Endodermal cell (in vitro differentiated cells): Measurements from ENCODE around the gene GGTLC1. TPM values are rescaled to one million over a fixed set of nuclear protein-coding genes. Genes with fewer than 3 reads are reported as not detected.

Experiments used
- DNase-seq: peaks from one replicate; pipeline ENCODE4 v3.0.0-alpha.2; 2017
- H3K27ac ChIP-seq: 2 replicates; pipeline ENCODE4 v1.5.1; 2013; ENCODE audit warnings: mild to moderate bottlenecking, low read depth, low read length, moderate library complexity
- H3K27me3 ChIP-seq: 2 replicates; pipeline ENCODE4 v1.6.1; 2013; ENCODE audit warnings: mild to moderate bottlenecking, low read length, moderate library complexity; ENCODE audit not compliant: insufficient read depth, control insufficient read depth, poor library complexity, severe bottlenecking
- H3K36me3 ChIP-seq: 2 replicates; pipeline ENCODE4 v1.7.0; 2013; ENCODE audit warnings: mild to moderate bottlenecking, low read length, moderate library complexity; ENCODE audit not compliant: control insufficient read depth, insufficient read depth
- H3K4me1 ChIP-seq: one replicate; pipeline ENCODE4 v1.7.0; 2013; ENCODE audit warnings: low read length; ENCODE audit not compliant: control insufficient read depth, insufficient read depth
- H3K4me3 ChIP-seq: 2 replicates; pipeline ENCODE4 v1.5.1; 2013; ENCODE audit warnings: mild to moderate bottlenecking, low read length, moderate library complexity
- H3K9ac ChIP-seq: 2 replicates; pipeline ENCODE4 v1.6.1; 2013; ENCODE audit warnings: mild to moderate bottlenecking, low read length, moderate library complexity; ENCODE audit not compliant: poor library complexity, severe bottlenecking; ENCODE audit errors: extremely low read depth
- H3K9me3 ChIP-seq: 2 replicates; pipeline ENCODE4 v1.6.1; 2013; ENCODE audit warnings: mild to moderate bottlenecking, low read length, moderate library complexity; ENCODE audit not compliant: control insufficient read depth
- H3K27ac Mint-ChIP-seq: 2 replicates; pipeline ENCODE4 v1.8.0; 2020; ENCODE audit warnings: mixed read lengths
- H3K27me3 Mint-ChIP-seq: 2 replicates; pipeline ENCODE4 v1.8.0; 2021; ENCODE audit warnings: mild to moderate bottlenecking, mixed read lengths; ENCODE audit not compliant: insufficient read depth
- H3K36me3 Mint-ChIP-seq: 2 replicates; pipeline ENCODE4 v1.8.0; 2020; ENCODE audit warnings: low read depth, mixed read lengths
- H3K4me1 Mint-ChIP-seq: 2 replicates; pipeline ENCODE4 v1.8.0; 2020; ENCODE audit warnings: mixed read lengths
- H3K4me3 Mint-ChIP-seq: 2 replicates; pipeline ENCODE4 v1.8.0; 2020; ENCODE audit warnings: mild to moderate bottlenecking, moderate library complexity, mixed read lengths
- H3K9me3 Mint-ChIP-seq: 2 replicates; pipeline ENCODE4 v1.8.0; 2020; ENCODE audit warnings: mild to moderate bottlenecking, mixed read lengths
- WGBS, 2 experiments: methylation state at CpG; one replicate each; pipeline versions ENCODE4 v1.1.5 to v1.1.7; 2013; ENCODE audit warnings: missing lambda C conversion rate in 2 of 2, mixed read lengths in 1 of 2; ENCODE audit not compliant: insufficient coverage in 1 of 2, insufficient read length in 1 of 2; 5-methylcytosine and 5-hydroxymethylcytosine counted together
- total RNA-seq, 2 donors: library from RNA; stranded (reverse); fragmentation: NEBNext Ultra II Directional in 1 of 2; extraction: Animal tissue kit (Norgen Biotek cat#: 25700) in 1 of 2; gene quantifications; 2 replicates in 1 of 2; 3 replicates in 1 of 2; pipeline ENCODE4 v1.2.1, GENCODE V29; 2021
- TF ChIP-seq, protein P1 (sequence below): fragments of 200-600 bp; sonication (generic); conservative IDR thresholded peaks from 2 replicates; pipeline ENCODE4 v1.5.0; 2021; ENCODE audit warnings: antibody characterized with exemption, mild to moderate bottlenecking

The GGTLC1 gene
- total RNA-seq, 2 donors from 2014 or later: not detected

DNA sequence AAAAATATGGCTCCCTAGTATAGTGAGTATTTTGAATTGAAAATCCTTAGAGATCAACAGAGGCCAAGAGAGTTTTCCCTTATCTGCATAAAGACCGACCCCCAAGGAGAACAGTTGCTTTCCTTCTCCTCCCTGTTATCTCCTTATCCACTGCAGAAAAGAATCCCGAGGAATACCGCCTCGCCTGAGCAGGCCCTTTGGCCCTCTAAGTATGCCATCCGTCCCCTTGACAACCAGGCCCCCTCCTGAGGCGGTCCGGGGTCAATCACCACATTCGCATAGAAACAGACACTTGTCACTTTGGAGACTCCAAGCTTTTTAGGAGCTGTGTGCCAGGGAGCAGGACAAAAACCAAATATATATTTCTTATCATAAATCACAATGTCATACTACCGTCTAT, 15.9 kb upstream of the GGTLC1 start:
- H3K4me1 Mint-ChIP-seq: peaks cover 43% of the 10 kb centered on the region
- peak; percentile 86 for DNase-seq
- peaks cover 10% of the 10 kb centered on the region for H3K27me3 Mint-ChIP-seq
- Histone ChIP-seq H3K9me3 (no peaks in the 10 kb centered on the region), H3K27ac (no peak overlapping the region), H3K4me3 (no peak overlapping the region), H3K27me3 (peaks cover 6% of the 10 kb centered on the region), H3K4me1 (no peaks in the 10 kb centered on the region), H3K36me3 (no peaks in the 10 kb centered on the region), H3K9ac (no peak overlapping the region)
- H3K4me3 Mint-ChIP-seq: no peak overlapping the region
- WGBS, 2 experiments: 12 to 31% methylated on average over 5 to 9 of the region's 9 CpGs
- H3K36me3 Mint-ChIP-seq: no peaks in the 10 kb centered on the region
- TF ChIP-seq, protein P1, sequence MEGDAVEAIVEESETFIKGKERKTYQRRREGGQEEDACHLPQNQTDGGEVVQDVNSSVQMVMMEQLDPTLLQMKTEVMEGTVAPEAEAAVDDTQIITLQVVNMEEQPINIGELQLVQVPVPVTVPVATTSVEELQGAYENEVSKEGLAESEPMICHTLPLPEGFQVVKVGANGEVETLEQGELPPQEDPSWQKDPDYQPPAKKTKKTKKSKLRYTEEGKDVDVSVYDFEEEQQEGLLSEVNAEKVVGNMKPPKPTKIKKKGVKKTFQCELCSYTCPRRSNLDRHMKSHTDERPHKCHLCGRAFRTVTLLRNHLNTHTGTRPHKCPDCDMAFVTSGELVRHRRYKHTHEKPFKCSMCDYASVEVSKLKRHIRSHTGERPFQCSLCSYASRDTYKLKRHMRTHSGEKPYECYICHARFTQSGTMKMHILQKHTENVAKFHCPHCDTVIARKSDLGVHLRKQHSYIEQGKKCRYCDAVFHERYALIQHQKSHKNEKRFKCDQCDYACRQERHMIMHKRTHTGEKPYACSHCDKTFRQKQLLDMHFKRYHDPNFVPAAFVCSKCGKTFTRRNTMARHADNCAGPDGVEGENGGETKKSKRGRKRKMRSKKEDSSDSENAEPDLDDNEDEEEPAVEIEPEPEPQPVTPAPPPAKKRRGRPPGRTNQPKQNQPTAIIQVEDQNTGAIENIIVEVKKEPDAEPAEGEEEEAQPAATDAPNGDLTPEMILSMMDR: no peak
- no peaks in the 10 kb centered on the region for H3K9me3 Mint-ChIP-seq
- H3K27ac Mint-ChIP-seq: peak overlapping the region; percentile 78

DNA sequence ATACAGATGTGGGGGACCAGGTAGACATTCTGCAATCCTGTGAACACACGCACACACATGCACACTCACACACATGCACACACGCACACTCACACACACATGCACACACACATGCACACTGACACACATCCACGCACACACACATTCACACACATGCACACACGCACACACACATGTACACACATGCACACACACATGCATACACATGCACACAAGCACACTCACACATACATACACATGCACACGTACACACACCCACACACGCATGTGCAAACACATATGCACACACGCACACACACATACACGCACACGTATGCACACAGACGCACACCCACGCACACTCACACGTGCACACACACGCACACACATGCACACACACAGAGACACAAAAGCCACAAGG, 14.3 kb upstream of the GGTLC1 start:
- Histone ChIP-seq H3K9ac (no peak overlapping the region), H3K9me3 (no peaks in the 10 kb centered on the region), H3K27ac (no peak overlapping the region), H3K4me3 (no peak overlapping the region), H3K4me1 (no peaks in the 10 kb centered on the region), H3K36me3 (no peaks in the 10 kb centered on the region), H3K27me3 (peaks cover 6% of the 10 kb centered on the region)
- TF ChIP-seq, protein P1: no peak
- no peaks in the 10 kb centered on the region for H3K36me3 Mint-ChIP-seq
- DNase-seq: no peak
- peaks cover 10% of the 10 kb centered on the region for H3K27me3 Mint-ChIP-seq
- WGBS, 2 experiments: 87 to 94% methylated on average over 5 to 13 of the region's 13 CpGs
- no peak overlapping the region for H3K27ac Mint-ChIP-seq
- no peaks in the 10 kb centered on the region for H3K9me3 Mint-ChIP-seq
- no peak overlapping the region for H3K4me3 Mint-ChIP-seq
- peaks cover 43% of the 10 kb centered on the region for H3K4me1 Mint-ChIP-seq

GRCh38 chr20:24001712-24002405, 13.3 kb upstream of the GGTLC1 start:
- H3K27me3 Mint-ChIP-seq: peaks cover 10% of the 10 kb centered on the region
- no peak overlapping the region for H3K9ac ChIP-seq
- H3K4me3 Mint-ChIP-seq: no peak overlapping the region
- H3K4me1 ChIP-seq: no peaks in the 10 kb centered on the region
- no peak for DNase-seq
- no peak overlapping the region for H3K27ac Mint-ChIP-seq
- no peaks in the 10 kb centered on the region for H3K9me3 Mint-ChIP-seq
- H3K36me3 Mint-ChIP-seq: no peaks in the 10 kb centered on the region
- no peak overlapping the region for H3K27ac ChIP-seq
- TF ChIP-seq, protein P1: no peak
- peaks cover 6% of the 10 kb centered on the region for H3K27me3 ChIP-seq
- H3K4me1 Mint-ChIP-seq: peaks cover 41% of the 10 kb centered on the region
- no peak overlapping the region for H3K4me3 ChIP-seq
- WGBS, 2 experiments: 90 to 92% methylated on average over 6 to 7 of the region's 7 CpGs
- no peaks in the 10 kb centered on the region for H3K36me3 ChIP-seq
- no peaks in the 10 kb centered on the region for H3K9me3 ChIP-seq
